Measurements from ENCODE around the gene PRDM10. TPM values are rescaled to one million over a fixed set of nuclear protein-coding genes. Genes with fewer than 3 reads are reported as not detected.

The PRDM10 gene
- total RNA-seq, 1 experiment from 2014 or later = 7.7 TPM

DNA sequence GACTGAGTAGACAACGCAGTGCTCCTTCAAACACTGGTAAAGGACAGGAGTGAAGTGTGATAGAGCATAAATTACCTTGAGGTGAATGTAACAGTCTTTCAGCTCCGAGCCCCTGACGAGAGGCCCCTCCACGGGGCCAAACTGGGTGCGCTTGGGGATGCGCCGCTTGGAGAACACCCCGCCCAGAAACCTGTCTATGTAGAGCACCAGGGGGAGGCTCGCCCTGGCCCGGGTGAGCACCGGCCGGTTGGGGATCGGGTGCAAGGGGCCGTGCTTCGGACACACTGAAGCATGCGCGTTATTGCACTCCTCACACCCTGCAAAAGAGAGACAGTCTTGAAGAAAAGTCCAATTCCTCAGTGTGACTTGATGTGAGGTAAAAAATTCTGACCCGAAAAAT lies 57.9 kb downstream of the PRDM10 start:
- Histone ChIP-seq H3K18ac (ENCODE audit: insufficient read length, low read depth, low read length) (no peak overlapping the region), H3K4me1 (ENCODE audit: insufficient read depth, low read length) (0 out of 2 replicates have a peak, but pooled peaks cover 4% of the 10 kb centered on the region), H4K91ac (ENCODE audit: insufficient read length, low read depth, low read length) (no peak overlapping the region), H3K79me1 (ENCODE audit: insufficient read depth, low read depth, low read length, poor library complexity, severe bottlenecking) (no peaks in the 10 kb centered on the region), H3K23ac (ENCODE audit: insufficient read length, low read depth, low read length) (no peak overlapping the region), H4K5ac (ENCODE audit: insufficient read length, low read depth, low read length) (no peak overlapping the region), H3K79me2 (ENCODE audit: insufficient read depth, low read length) (no peaks in the 10 kb centered on the region), H3K27me3 (ENCODE audit: insufficient read depth, low read length) (no peaks in the 10 kb centered on the region), H3K9me3 (ENCODE audit: control insufficient read depth, low read depth, low read length) (no peaks in the 10 kb centered on the region), H2BK20ac (ENCODE audit: low read depth, low read length, poor library complexity, severe bottlenecking) (no peak overlapping the region), H2AFZ (ENCODE audit: low read length) (no peak overlapping the region), H3K14ac (ENCODE audit: insufficient read depth, low read length) (no peak overlapping the region), H2BK15ac (ENCODE audit: low read depth, low read length) (no peak overlapping the region), H2AK5ac (ENCODE audit: insufficient read length, low read length) (no peak overlapping the region), H4K20me1 (ENCODE audit: control insufficient read depth, insufficient read depth, insufficient read length) (no peaks in the 10 kb centered on the region), H4K8ac (replicated peaks; ENCODE audit: insufficient read length, low read depth, low read length) (no peak overlapping the region), H3K27ac (ENCODE audit: insufficient read length, low read depth, low read length) (no peak overlapping the region), H3K23me2 (ENCODE audit: insufficient read length, low read depth, low read length, poor library complexity, severe bottlenecking) (no peaks in the 10 kb centered on the region), H3T11ph (ENCODE audit: low read length) (no peak overlapping the region), H2BK5ac (ENCODE audit: insufficient read length, low read length) (no peak overlapping the region), H3K4me2 (ENCODE audit: insufficient read depth, insufficient read length, low read length) (no peak overlapping the region), H3K56ac (ENCODE audit: insufficient read length, low read depth, low read length) (no peak overlapping the region), H3K4ac (ENCODE audit: low read depth, low read length) (no peak overlapping the region), H2BK12ac (ENCODE audit: insufficient read length, low read depth, low read length) (no peak overlapping the region), H3K9ac (ENCODE audit: extremely low read depth, insufficient read length, low read length) (no peak overlapping the region), H2BK120ac (ENCODE audit: low read depth, low read length, poor library complexity, severe bottlenecking) (no peak overlapping the region)
- TF ChIP-seq, protein P1, sequence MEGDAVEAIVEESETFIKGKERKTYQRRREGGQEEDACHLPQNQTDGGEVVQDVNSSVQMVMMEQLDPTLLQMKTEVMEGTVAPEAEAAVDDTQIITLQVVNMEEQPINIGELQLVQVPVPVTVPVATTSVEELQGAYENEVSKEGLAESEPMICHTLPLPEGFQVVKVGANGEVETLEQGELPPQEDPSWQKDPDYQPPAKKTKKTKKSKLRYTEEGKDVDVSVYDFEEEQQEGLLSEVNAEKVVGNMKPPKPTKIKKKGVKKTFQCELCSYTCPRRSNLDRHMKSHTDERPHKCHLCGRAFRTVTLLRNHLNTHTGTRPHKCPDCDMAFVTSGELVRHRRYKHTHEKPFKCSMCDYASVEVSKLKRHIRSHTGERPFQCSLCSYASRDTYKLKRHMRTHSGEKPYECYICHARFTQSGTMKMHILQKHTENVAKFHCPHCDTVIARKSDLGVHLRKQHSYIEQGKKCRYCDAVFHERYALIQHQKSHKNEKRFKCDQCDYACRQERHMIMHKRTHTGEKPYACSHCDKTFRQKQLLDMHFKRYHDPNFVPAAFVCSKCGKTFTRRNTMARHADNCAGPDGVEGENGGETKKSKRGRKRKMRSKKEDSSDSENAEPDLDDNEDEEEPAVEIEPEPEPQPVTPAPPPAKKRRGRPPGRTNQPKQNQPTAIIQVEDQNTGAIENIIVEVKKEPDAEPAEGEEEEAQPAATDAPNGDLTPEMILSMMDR (conservative IDR thresholded peaks at IDR 0.05) = no peak
- no peak overlapping the region for H3K4me3 Mint-ChIP-seq
- no peaks in the 10 kb centered on the region for H3K9me3 Mint-ChIP-seq
- H3K27me3 Mint-ChIP-seq (ENCODE audit: low read depth) = no peaks in the 10 kb centered on the region
- H3K27ac Mint-ChIP-seq = no peak overlapping the region
- H3K4me1 Mint-ChIP-seq = peaks cover 16 to 19% of the 10 kb centered on the region in 2 experiments
- DNase-seq = no peak
- peaks cover 22 to 39% (median 25%) of the 10 kb centered on the region in 3 experiments; a peak in 6 of 7 replicates for H3K36me3 Mint-ChIP-seq (ENCODE audit: insufficient read depth in 1 of 3, low read depth in 3 of 3)
- WGBS (ENCODE audit: extremely low coverage, insufficient read length, low lambda C conversion rate) = no CpG with 5 or more reads among the region's 18 CpGs

Data from H9 (cell line).